ENCODE data around the gene TTC13. TPM values are rescaled to one million over a fixed set of nuclear protein-coding genes. Genes with fewer than 3 reads are reported as not detected.

Gene TTC13
- total RNA-seq, 1 experiment from 2014 or later: 35.2 TPM

GRCh38 chr1:230857822-230858221 is 120.8 kb downstream of the TTC13 start:
- CTCF ChIA-PET: interaction anchor here (0.5 to 1.2 kb wide), 3 partner anchors 12 to 121 kb away, joined by 4 to 5 read pairs (median 5); partner anchors contain the start of genes ARV1 and TTC13
- BruUV-seq (replicated peaks): no TSS peak
- Mint-ChIP-seq H3K27me3 (ENCODE audit: insufficient read depth, unreplicated experiment) (no peaks in the 10 kb centered on the region), H3K27ac (ENCODE audit: low read depth, unreplicated experiment) (no peak overlapping the region), H3K9me3 (ENCODE audit: unreplicated experiment) (peaks cover 6% of the 10 kb centered on the region), H3K4me3 (ENCODE audit: unreplicated experiment) (no peak overlapping the region), H3K36me3 (ENCODE audit: insufficient read depth, unreplicated experiment) (no peaks in the 10 kb centered on the region), H3K4me1 (ENCODE audit: insufficient read depth, unreplicated experiment) (peaks cover 18% of the 10 kb centered on the region)
- no peak for DNase-seq (ENCODE audit: unreplicated experiment)
- intact Hi-C loops (cut with micrococcal nuclease): no loop called here
- no peak for TF ChIP-seq CTCF (IDR thresholded peaks at IDR 0.05; ENCODE audit: unreplicated experiment)
- POLR2A ChIA-PET: interaction anchor here (0.7 to 3.0 kb wide), 2 partner anchors 10 to 1368 kb away, joined by 3 to 12 read pairs; partner anchors contain the start of gene C1orf198

GRCh38 chr1:230857077-230857476 is 121.6 kb downstream of the TTC13 start:
- intact Hi-C loops (cut with micrococcal nuclease): no loop called here
- POLR2A ChIA-PET: interaction anchor here (3.0 kb wide), 1 partner anchor 11 kb away, joined by 12 read pairs; the partner anchor contains the start of gene C1orf198
- CTCF ChIA-PET: interaction anchor here (1.2 kb wide), 1 partner anchor 214 kb away, joined by 4 read pairs; no protein-coding TSS in a partner anchor
- H3K27ac Mint-ChIP-seq (ENCODE audit: low read depth, unreplicated experiment): no peak overlapping the region
- H3K27me3 Mint-ChIP-seq (ENCODE audit: insufficient read depth, unreplicated experiment): no peaks in the 10 kb centered on the region
- DNase-seq (ENCODE audit: unreplicated experiment): no peak
- H3K4me3 Mint-ChIP-seq (ENCODE audit: unreplicated experiment): no peak overlapping the region
- no TSS peak for BruUV-seq (replicated peaks)
- H3K9me3 Mint-ChIP-seq (ENCODE audit: unreplicated experiment): peaks cover 8% of the 10 kb centered on the region
- no peak for TF ChIP-seq CTCF (IDR thresholded peaks at IDR 0.05; ENCODE audit: unreplicated experiment)
- peaks cover 12% of the 10 kb centered on the region for H3K4me1 Mint-ChIP-seq (ENCODE audit: insufficient read depth, unreplicated experiment)
- H3K36me3 Mint-ChIP-seq (ENCODE audit: insufficient read depth, unreplicated experiment): no peaks in the 10 kb centered on the region

Other genes starting within 250 kb of the TTC13 start
- gene CAPN9, start 231.5 kb downstream of the TTC13 start, total RNA-seq (2022): not detected in 2 replicates
- 13.7 and 19.2 TPM in 2 replicates for gene C1orf198, start 110.3 kb downstream of the TTC13 start, total RNA-seq (2022)
- 41.8 and 51.8 TPM in 2 replicates for gene ARV1, start 233 bp upstream of the TTC13 start, total RNA-seq (2022)
- gene FAM89A, start 61.4 kb upstream of the TTC13 start, total RNA-seq (2022): 25.2 and 29.2 TPM in 2 replicates
- not detected in 2 replicates for gene TRIM67, start 183.2 kb upstream of the TTC13 start, total RNA-seq (2022)